ENCODE results near the gene PTMA. TPM values are rescaled to one million over a fixed set of nuclear protein-coding genes. Genes with fewer than 3 reads are reported as not detected.

The PTMA gene
- polyA plus RNA-seq, 2 of the 4 experiments (the other 2 are of a cell fraction): 1,191 to 2,360 TPM

- TF ChIP-seq CEBPB (IDR thresholded peaks at IDR 0.05) (no peak), EHMT2 (IDR thresholded peaks at IDR 0.05; ENCODE audit: low read depth) (no peak), CBX8 (IDR thresholded peaks at IDR 0.05) (no peak), HOXB13 (CRISPR knock-in tag; IDR thresholded peaks at IDR 0.05; ENCODE audit: low read depth) (no peak), JUNB (IDR thresholded peaks at IDR 0.05) (no peak), RCOR1 (IDR thresholded peaks at IDR 0.05; ENCODE audit: low read depth, low read length) (no peak), JUN (IDR thresholded peaks at IDR 0.05) (no peak), HEYL (CRISPR knock-in tag; IDR thresholded peaks at IDR 0.05) (no peak), FOXS1 (CRISPR knock-in tag; IDR thresholded peaks at IDR 0.05) (no peak), TP53 (CRISPR knock-in tag; IDR thresholded peaks at IDR 0.05) (no peak), NR3C1 (IDR thresholded peaks at IDR 0.05) (no peak), GATA3 (IDR thresholded peaks at IDR 0.05; ENCODE audit: borderline replicate concordance) (no peak)
- Histone ChIP-seq H3K27ac (no peak overlapping the region), H3K4me2 (no peak overlapping the region), H3K4me3 (no peak overlapping the region), H3K9me3 (no peaks in the 10 kb centered on the region), H3K4me1 (no peaks in the 10 kb centered on the region)
- no peak for ATAC-seq
- no peak for FAIRE-seq
- CTCF ChIA-PET: interaction anchor here (0.7 to 2.0 kb wide), 3 partner anchors 39 to 51 kb away, joined by 4 to 6 read pairs (median 6); no protein-coding TSS in a partner anchor
- WGBS (ENCODE audit: missing lambda C conversion rate): 89% methylated on average over 2 of the region's 2 CpGs
- POLR2A ChIA-PET: no interaction called here
- DNase-seq (ENCODE audit: low read depth in 1 of 2, low spot score in 1 of 2): no peak
Measured at GRCh38 chr2:231761735-231762134, 53.4 kb downstream of the PTMA start.

Small RNA genes lying within 50 kb of the gene (small RNA-seq; reads per million reads assigned to genes)
- gene RF00015: 0 reads per million in 6 experiments

Other genes starting within 250 kb of the PTMA start
- 390 and 456 TPM in 2 replicates for gene NCL, start 244.0 kb upstream of the PTMA start, polyA plus RNA-seq (2011; rRNA removed)
- gene NCL, start 244.0 kb upstream of the PTMA start, polyA plus RNA-seq (2017; fragmentation: RNase III; extraction: RNeasy Plus Mini Kit Qiagen cat#74134 plus additional on column Dnase treatment): 745 to 805 TPM (median 766 TPM) in 3 replicates
- gene NMUR1, start 178.1 kb upstream of the PTMA start, polyA plus RNA-seq (2011; rRNA removed): 0.05 TPM in 1 of 2 replicates, not detected in the other
- gene NMUR1, start 178.1 kb upstream of the PTMA start, polyA plus RNA-seq (2017; fragmentation: RNase III; extraction: RNeasy Plus Mini Kit Qiagen cat#74134 plus additional on column Dnase treatment): not detected in 3 replicates
- gene TEX44, start 115.7 kb upstream of the PTMA start, polyA plus RNA-seq (2011; rRNA removed): not detected in 2 replicates
- gene TEX44, start 115.7 kb upstream of the PTMA start, polyA plus RNA-seq (2017; fragmentation: RNase III; extraction: RNeasy Plus Mini Kit Qiagen cat#74134 plus additional on column Dnase treatment): not detected in 3 replicates
- 51.3 and 56.0 TPM in 2 replicates for gene PDE6D, start 72.8 kb downstream of the PTMA start, polyA plus RNA-seq (2011; rRNA removed)
- gene PDE6D, start 72.8 kb downstream of the PTMA start, polyA plus RNA-seq (2017; fragmentation: RNase III; extraction: RNeasy Plus Mini Kit Qiagen cat#74134 plus additional on column Dnase treatment): 20.9 to 27.4 TPM (median 27.3 TPM) in 3 replicates
- gene COPS7B, start 77.9 kb downstream of the PTMA start, polyA plus RNA-seq (2011; rRNA removed): 54.9 and 63.4 TPM in 2 replicates
- gene COPS7B, start 77.9 kb downstream of the PTMA start, polyA plus RNA-seq (2017; fragmentation: RNase III; extraction: RNeasy Plus Mini Kit Qiagen cat#74134 plus additional on column Dnase treatment): 29.4 to 34.3 TPM (median 33.4 TPM) in 3 replicates
- not detected in 2 replicates for gene NPPC, start 217.9 kb downstream of the PTMA start, polyA plus RNA-seq (2011; rRNA removed)
- 0.12 TPM in 1 of 3 replicates, not detected in the others for gene NPPC, start 217.9 kb downstream of the PTMA start, polyA plus RNA-seq (2017; fragmentation: RNase III; extraction: RNeasy Plus Mini Kit Qiagen cat#74134 plus additional on column Dnase treatment)